Nephron progenitor cell (in vitro differentiated cells): ENCODE data around the gene NUP62CL.
A peak's percentile ranks its signal among the peaks of the same experiment; 100 is the strongest.

Source experiments
- DNase-seq: peaks from one replicate; pipeline ENCODE4 v3.0.0; 2021
- H3K27ac Mint-ChIP-seq: 2 replicates; pipeline ENCODE4 v1.8.0; 2021; ENCODE audit warnings: mild to moderate bottlenecking, moderate library complexity, mixed read lengths
- H3K27me3 Mint-ChIP-seq: 2 replicates; pipeline ENCODE4 v1.8.0; 2021; ENCODE audit warnings: mild to moderate bottlenecking, low read depth, mixed read lengths; ENCODE audit not compliant: poor library complexity
- H3K36me3 Mint-ChIP-seq: 2 replicates; pipeline ENCODE4 v1.8.0; 2021; ENCODE audit warnings: low read depth, mixed read lengths
- H3K4me1 Mint-ChIP-seq: 2 replicates; pipeline ENCODE4 v1.8.0; 2021; ENCODE audit warnings: mixed read lengths
- H3K4me3 Mint-ChIP-seq: 2 replicates; pipeline ENCODE4 v1.8.0; 2021; ENCODE audit warnings: mild to moderate bottlenecking, moderate library complexity, mixed read lengths
- H3K9me3 Mint-ChIP-seq: 2 replicates; pipeline ENCODE4 v1.8.0; 2021; ENCODE audit warnings: mild to moderate bottlenecking, moderate library complexity, mixed read lengths
- CTCF ChIP-seq: fragments of 200-600 bp; sonication (generic); IDR thresholded peaks from 2 replicates; pipeline ENCODE4 v1.5.0; 2021; ENCODE audit warnings: antibody characterized with exemption

Gene NUP62CL

GRCh38 chrX:107123750-107124149, 82.5 kb downstream of the NUP62CL start:
- no peak for TF ChIP-seq CTCF
- Mint-ChIP-seq H3K9me3 (peaks cover 8% of the 10 kb centered on the region), H3K4me3 (no peak overlapping the region), H3K36me3 (no peaks in the 10 kb centered on the region), H3K27ac (no peak overlapping the region), H3K4me1 (no peaks in the 10 kb centered on the region), H3K27me3 (no peaks in the 10 kb centered on the region)
- DNase-seq: no peak

- Mint-ChIP-seq H3K27ac (no peak overlapping the region), H3K4me1 (peaks cover 16% of the 10 kb centered on the region), H3K4me3 (peak overlapping the region; percentile 100), H3K9me3 (peaks cover 13% of the 10 kb centered on the region), H3K27me3 (no peaks in the 10 kb centered on the region), H3K36me3 (peaks cover 26% of the 10 kb centered on the region)
- no peak for TF ChIP-seq CTCF
- DNase-seq: no peak
Observed at GRCh38 chrX:107119283-107119682, 87.0 kb downstream of the NUP62CL start.

GRCh38 chrX:107118322-107119147, 87.7 kb downstream of the NUP62CL start, which contains the start of gene RBM41:
TSS of gene RBM41 (minus strand) at chrX:107118822. CDS start at chrX:107118773, 49 bp downstream.
- Mint-ChIP-seq H3K9me3 (peaks cover 15% of the 10 kb centered on the region), H3K36me3 (peaks cover 33% of the 10 kb centered on the region), H3K27ac (peak within 1 kb of the TSS; percentile 100), H3K4me1 (peaks cover 16% of the 10 kb centered on the region), H3K27me3 (no peaks in the 10 kb centered on the region), H3K4me3 (peak within 1 kb of the TSS; percentile 100)
- peak; percentile 50 for DNase-seq
- no peak for TF ChIP-seq CTCF

GRCh38 chrX:107117993-107118321, 88.3 kb downstream of the NUP62CL start:
- peaks cover 20% of the 10 kb centered on the region for H3K9me3 Mint-ChIP-seq
- no peak for DNase-seq
- TF ChIP-seq CTCF: no peak
- peak overlapping the region; percentile 100 for H3K4me3 Mint-ChIP-seq
- peaks cover 16% of the 10 kb centered on the region for H3K4me1 Mint-ChIP-seq
- H3K27ac Mint-ChIP-seq: peak overlapping the region; percentile 46
- H3K27me3 Mint-ChIP-seq: no peaks in the 10 kb centered on the region
- H3K36me3 Mint-ChIP-seq: peaks cover 39% of the 10 kb centered on the region

- Mint-ChIP-seq H3K27me3 (no peaks in the 10 kb centered on the region), H3K9me3 (peaks cover 32% of the 10 kb centered on the region), H3K4me3 (no peak overlapping the region), H3K36me3 (peaks cover 74% of the 10 kb centered on the region), H3K27ac (peak overlapping the region; percentile 55), H3K4me1 (no peaks in the 10 kb centered on the region)
- TF ChIP-seq CTCF: no peak
- no peak for DNase-seq
Observed at GRCh38 chrX:107107459-107107858, 98.8 kb downstream of the NUP62CL start.

- no peak for TF ChIP-seq CTCF
- no peaks in the 10 kb centered on the region for H3K4me1 Mint-ChIP-seq
- no peaks in the 10 kb centered on the region for H3K27me3 Mint-ChIP-seq
- peaks cover 22% of the 10 kb centered on the region for H3K9me3 Mint-ChIP-seq
- no peak for DNase-seq
- no peak overlapping the region for H3K4me3 Mint-ChIP-seq
- H3K27ac Mint-ChIP-seq: no peak overlapping the region
- peaks cover 45% of the 10 kb centered on the region for H3K36me3 Mint-ChIP-seq
Observed at GRCh38 chrX:107102980-107103379, 103.3 kb downstream of the NUP62CL start.
